Neutrophil (primary cell): ENCODE measurements around the gene CENPH.
"Not testable (repeated sequence)": the region's sequence is repeated elsewhere in the genome, so short reads cannot be mapped to it uniquely, and the experiment has no call there.

Source experiments
- H3K27ac ChIP-seq: fragments of 200-600 bp; sonication (generic); 2 replicates; pipeline ENCODE4 v1.5.1; 2016; ENCODE audit warnings: mild to moderate bottlenecking, moderate library complexity
- H3K27me3 ChIP-seq: fragments of 200-600 bp; sonication (generic); 2 replicates; pipeline ENCODE4 v1.6.0; 2016; ENCODE audit warnings: mild to moderate bottlenecking
- H3K36me3 ChIP-seq: fragments of 200-600 bp; sonication (generic); 2 replicates; pipeline ENCODE4 v1.5.1; 2017
- H3K4me1 ChIP-seq, 2 experiments: fragments of 200-600 bp in 1 of 2; sonication (generic) in 1 of 2; 1 replicate in 1 of 2; 2 replicates in 1 of 2; pipeline versions ENCODE4 v1.5.1 to v1.6.1; 2013 to 2016; ENCODE audit warnings: low read depth in 1 of 2, low read length in 1 of 2, mild to moderate bottlenecking in 1 of 2, moderate library complexity in 1 of 2; ENCODE audit not compliant: control insufficient read depth in 1 of 2, insufficient read depth in 1 of 2
- H3K4me3 ChIP-seq, 2 experiments: fragments of 200-600 bp in 1 of 2; sonication (generic) in 1 of 2; 1 replicate in 1 of 2; 2 replicates in 1 of 2; pipeline ENCODE4 v1.5.1; 2013 to 2016; ENCODE audit warnings: low read depth in 1 of 2, low read length in 1 of 2, mild to moderate bottlenecking in 1 of 2, moderate library complexity in 1 of 2
- H3K9me3 ChIP-seq: fragments of 200-600 bp; sonication (generic); 2 replicates; pipeline ENCODE4 v1.5.1; 2016
- TF ChIP-seq, protein P1 (sequence below): fragments of 200-600 bp; sonication (generic); IDR thresholded peaks from 2 replicates; pipeline ENCODE4 v1.5.1; 2016; ENCODE audit warnings: antibody characterized with exemption

CENPH gene

GRCh38 chr5:69231851-69232250 is 42.5 kb downstream of the CENPH start:
- H3K36me3 ChIP-seq = peaks cover 30% of the 10 kb centered on the region
- peaks cover 13 to 20% of the 10 kb centered on the region in 2 experiments for H3K4me1 ChIP-seq
- no peaks in the 10 kb centered on the region for H3K9me3 ChIP-seq
- no peaks in the 10 kb centered on the region for H3K27me3 ChIP-seq
- H3K27ac ChIP-seq = no peak overlapping the region
- TF ChIP-seq, protein P1, sequence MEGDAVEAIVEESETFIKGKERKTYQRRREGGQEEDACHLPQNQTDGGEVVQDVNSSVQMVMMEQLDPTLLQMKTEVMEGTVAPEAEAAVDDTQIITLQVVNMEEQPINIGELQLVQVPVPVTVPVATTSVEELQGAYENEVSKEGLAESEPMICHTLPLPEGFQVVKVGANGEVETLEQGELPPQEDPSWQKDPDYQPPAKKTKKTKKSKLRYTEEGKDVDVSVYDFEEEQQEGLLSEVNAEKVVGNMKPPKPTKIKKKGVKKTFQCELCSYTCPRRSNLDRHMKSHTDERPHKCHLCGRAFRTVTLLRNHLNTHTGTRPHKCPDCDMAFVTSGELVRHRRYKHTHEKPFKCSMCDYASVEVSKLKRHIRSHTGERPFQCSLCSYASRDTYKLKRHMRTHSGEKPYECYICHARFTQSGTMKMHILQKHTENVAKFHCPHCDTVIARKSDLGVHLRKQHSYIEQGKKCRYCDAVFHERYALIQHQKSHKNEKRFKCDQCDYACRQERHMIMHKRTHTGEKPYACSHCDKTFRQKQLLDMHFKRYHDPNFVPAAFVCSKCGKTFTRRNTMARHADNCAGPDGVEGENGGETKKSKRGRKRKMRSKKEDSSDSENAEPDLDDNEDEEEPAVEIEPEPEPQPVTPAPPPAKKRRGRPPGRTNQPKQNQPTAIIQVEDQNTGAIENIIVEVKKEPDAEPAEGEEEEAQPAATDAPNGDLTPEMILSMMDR = no peak
- no peak overlapping the region for H3K4me3 ChIP-seq

GRCh38 chr5:69234457-69235268 is 45.3 kb downstream of the CENPH start, which contains the start of gene CDK7:
Gene CDK7, plus strand, starts transcription at chr5:69234886. Its CDS starts 90 bp downstream, at chr5:69234976.
- peak within 1 kb of the TSS; percentile 77 to 98 for H3K4me3 ChIP-seq
- H3K9me3 ChIP-seq = no peaks in the 10 kb centered on the region
- H3K4me1 ChIP-seq = peaks cover 20% of the 10 kb centered on the region in 2 experiments
- H3K36me3 ChIP-seq = peaks cover 11% of the 10 kb centered on the region
- no peaks in the 10 kb centered on the region for H3K27me3 ChIP-seq
- TF ChIP-seq, protein P1 = peak; percentile 40
- H3K27ac ChIP-seq = peak within 1 kb of the TSS; percentile 94

DNA sequence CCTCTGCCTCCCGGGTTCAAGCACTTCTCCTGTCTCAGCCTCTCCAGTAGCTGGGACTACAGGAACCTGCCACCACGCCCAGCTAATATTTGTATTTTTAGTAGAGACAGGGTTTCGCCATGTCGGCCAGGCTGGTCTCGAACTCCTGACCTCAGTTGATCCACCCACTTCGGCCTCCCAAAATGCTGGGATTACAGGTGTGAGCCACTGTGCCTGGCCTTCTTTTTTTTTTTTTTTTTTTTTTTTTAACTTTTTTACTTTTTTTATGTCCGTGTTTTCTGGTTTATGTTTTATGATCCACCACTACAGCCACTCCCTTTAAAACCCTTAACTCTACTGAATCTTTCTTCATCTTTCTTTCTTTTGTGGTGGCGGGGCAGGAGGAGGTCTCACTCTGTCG is 47.4 kb downstream of the CENPH start:
- H3K36me3 ChIP-seq = peaks cover 20% of the 10 kb centered on the region
- H3K4me1 ChIP-seq = peaks cover 20% of the 10 kb centered on the region in 2 experiments
- H3K9me3 ChIP-seq, H3K27me3 ChIP-seq, H3K27ac ChIP-seq, H3K4me3 ChIP-seq: not testable (repeated sequence)

- no peaks in the 10 kb centered on the region for H3K27me3 ChIP-seq
- H3K36me3 ChIP-seq = peaks cover 20% of the 10 kb centered on the region
- H3K27ac ChIP-seq = no peak overlapping the region
- no peaks in the 10 kb centered on the region for H3K9me3 ChIP-seq
- TF ChIP-seq, protein P1 = no peak
- peaks cover 20% of the 10 kb centered on the region in 2 experiments for H3K4me1 ChIP-seq
- H3K4me3 ChIP-seq = no peak overlapping the region
Observed at GRCh38 chr5:69237877-69238276, 48.5 kb downstream of the CENPH start.

- Histone ChIP-seq H3K27me3 (no peaks in the 10 kb centered on the region), H3K4me3 (no peak overlapping the region)
- TF ChIP-seq, protein P1 = no peak
Observed at GRCh38 chr5:69238760-69239251, 49.4 kb downstream of the CENPH start.

More at GRCh38 chr5:69238760-69239251, 49.4 kb downstream of the CENPH start:
- Histone ChIP-seq H3K9me3 (no peaks in the 10 kb centered on the region), H3K4me1 (peaks cover 20 to 21% of the 10 kb centered on the region in 2 experiments), H3K36me3 (peaks cover 20% of the 10 kb centered on the region), H3K27ac (no peak overlapping the region)
